Fibroblast of the aortic adventitia (primary cell): Measurements from ENCODE around the gene RHOXF1. TPM values are rescaled to one million over a fixed set of nuclear protein-coding genes. Genes with fewer than 3 reads are reported as not detected.
"Not testable (repeated sequence)": the region's sequence is repeated elsewhere in the genome, so short reads cannot be mapped to it uniquely, and the experiment has no call there.

ENCODE experiments used
- DNase-seq: peaks from one replicate; pipeline ENCODE4 v3.0.0-alpha.2; 2010; ENCODE audit warnings: low read depth
- H3K4me3 ChIP-seq: 2 replicates; pipeline ENCODE4 v1.5.1; 2011; ENCODE audit warnings: low read depth, mild to moderate bottlenecking, control low read depth, low read length, moderate library complexity
- total RNA-seq: library from RNA; depleted of rRNA; stranded (reverse); fragments of >200 nt; gene quantifications from 2 replicates; pipeline ENCODE4 v1.2.3, GENCODE V29; 2012; ENCODE audit warnings: low replicate concordance
- TF ChIP-seq, protein P1 (sequence below): IDR thresholded peaks from 2 replicates; pipeline ENCODE4 v1.5.1; 2011; ENCODE audit warnings: mild to moderate bottlenecking, low read length, control low read depth, inconsistent platforms; ENCODE audit not compliant: insufficient read depth

The RHOXF1 gene
- total RNA-seq, 1 donor: not detected

DNA sequence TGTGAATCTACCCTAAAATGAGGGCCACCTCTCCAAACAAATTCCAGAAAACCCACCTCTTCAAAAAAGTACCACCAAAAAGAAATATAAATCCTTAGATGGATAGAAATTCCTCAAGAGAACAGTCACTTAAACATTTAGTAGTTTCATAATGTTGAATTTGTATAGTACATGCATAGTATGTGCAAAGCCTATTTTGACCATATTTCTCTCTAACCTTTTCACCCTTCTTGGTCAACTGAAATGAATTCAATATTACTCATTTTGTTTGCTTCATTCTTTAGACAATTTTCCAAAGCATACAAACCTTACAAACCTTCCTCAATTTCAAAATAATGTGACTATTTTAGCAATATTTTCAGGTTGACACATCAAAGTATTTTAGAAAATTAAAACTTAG, 4.1 kb downstream of the RHOXF1 start:
- H3K4me3 ChIP-seq: no peak overlapping the region
- no peak for DNase-seq
- TF ChIP-seq, protein P1, sequence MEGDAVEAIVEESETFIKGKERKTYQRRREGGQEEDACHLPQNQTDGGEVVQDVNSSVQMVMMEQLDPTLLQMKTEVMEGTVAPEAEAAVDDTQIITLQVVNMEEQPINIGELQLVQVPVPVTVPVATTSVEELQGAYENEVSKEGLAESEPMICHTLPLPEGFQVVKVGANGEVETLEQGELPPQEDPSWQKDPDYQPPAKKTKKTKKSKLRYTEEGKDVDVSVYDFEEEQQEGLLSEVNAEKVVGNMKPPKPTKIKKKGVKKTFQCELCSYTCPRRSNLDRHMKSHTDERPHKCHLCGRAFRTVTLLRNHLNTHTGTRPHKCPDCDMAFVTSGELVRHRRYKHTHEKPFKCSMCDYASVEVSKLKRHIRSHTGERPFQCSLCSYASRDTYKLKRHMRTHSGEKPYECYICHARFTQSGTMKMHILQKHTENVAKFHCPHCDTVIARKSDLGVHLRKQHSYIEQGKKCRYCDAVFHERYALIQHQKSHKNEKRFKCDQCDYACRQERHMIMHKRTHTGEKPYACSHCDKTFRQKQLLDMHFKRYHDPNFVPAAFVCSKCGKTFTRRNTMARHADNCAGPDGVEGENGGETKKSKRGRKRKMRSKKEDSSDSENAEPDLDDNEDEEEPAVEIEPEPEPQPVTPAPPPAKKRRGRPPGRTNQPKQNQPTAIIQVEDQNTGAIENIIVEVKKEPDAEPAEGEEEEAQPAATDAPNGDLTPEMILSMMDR: no peak

DNA sequence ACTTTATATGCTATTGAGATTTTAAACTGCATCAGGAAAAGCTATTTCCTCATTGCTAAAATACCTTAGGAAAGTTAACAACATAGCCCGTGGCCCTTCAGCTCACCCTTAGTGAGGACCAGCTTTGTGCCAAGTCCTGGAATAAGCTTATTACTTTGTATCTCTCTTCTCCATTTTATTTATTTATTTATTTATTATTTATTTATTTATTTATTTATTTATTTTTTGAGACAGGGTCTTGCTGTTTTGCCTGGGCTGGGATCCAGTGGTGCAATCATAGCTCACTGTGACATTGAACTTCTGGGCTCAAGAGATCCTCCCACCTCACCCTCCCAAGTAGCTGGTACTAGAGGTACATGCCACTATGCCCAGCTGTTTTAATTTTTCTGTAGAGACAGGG, 6.3 kb downstream of the RHOXF1 start:
- TF ChIP-seq, protein P1: no peak
- DNase-seq: no peak
- H3K4me3 ChIP-seq: no peak overlapping the region

DNA sequence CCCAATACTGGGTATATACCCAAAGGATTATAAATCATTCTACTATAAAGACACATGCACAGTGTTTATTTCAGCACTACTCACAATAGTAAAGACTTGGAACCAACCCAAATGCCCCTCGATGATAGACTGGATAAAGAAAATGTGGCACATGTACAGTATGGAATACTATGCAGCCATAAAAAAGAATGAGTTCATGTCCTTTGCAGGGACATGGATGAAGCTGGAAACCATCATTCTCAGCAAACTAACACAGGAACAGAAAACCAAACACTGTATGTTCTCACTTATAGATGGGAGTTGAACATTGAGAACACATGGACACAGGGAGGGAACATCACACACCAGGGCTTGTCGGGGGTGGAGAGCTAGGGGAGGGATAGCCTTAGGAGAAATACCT, 11.0 kb downstream of the RHOXF1 start:
- not testable (repeated sequence) for H3K4me3 ChIP-seq, DNase-seq

DNA sequence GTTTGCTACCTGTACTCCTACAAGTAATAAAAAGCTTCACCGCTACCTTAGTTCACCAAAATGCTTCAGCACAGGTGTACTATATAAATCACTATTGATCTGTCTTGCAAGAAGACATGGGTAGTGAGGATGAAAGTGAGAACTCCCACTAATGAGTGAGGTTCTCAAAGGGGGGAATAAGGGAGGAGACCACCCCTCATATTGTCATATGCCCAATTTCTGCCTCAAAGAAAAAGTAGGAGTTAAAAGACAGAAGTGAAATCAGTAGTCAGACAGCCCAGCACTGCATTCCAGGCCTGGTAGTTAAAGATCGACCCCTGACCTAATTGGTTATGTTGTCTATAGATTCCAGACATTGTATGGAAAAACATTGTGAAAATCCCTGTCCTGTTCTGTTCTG, 14.7 kb downstream of the RHOXF1 start:
- not testable (repeated sequence) for H3K4me3 ChIP-seq, DNase-seq

DNA sequence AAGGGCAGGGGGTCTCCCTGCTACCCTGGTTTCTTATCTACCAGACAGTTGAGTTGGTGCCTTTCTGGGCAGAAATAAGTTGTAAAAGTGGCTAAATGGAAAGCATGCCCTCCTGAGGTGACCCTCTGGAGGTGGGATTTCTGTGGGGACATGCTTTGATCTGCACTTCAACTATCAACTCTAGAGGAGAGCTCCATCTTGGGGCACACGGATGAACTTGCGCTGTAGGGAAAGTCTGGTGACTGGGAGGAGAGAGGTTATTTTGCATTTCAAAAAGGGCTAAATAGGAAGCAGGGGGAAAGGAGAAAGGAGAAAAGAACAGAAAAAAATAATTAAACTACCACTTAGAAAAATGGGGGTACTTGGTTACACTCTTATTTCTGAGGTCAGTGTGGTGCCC, 25.5 kb downstream of the RHOXF1 start:
- TF ChIP-seq, protein P1: no peak
- H3K4me3 ChIP-seq: no peak overlapping the region
- no peak for DNase-seq

DNA sequence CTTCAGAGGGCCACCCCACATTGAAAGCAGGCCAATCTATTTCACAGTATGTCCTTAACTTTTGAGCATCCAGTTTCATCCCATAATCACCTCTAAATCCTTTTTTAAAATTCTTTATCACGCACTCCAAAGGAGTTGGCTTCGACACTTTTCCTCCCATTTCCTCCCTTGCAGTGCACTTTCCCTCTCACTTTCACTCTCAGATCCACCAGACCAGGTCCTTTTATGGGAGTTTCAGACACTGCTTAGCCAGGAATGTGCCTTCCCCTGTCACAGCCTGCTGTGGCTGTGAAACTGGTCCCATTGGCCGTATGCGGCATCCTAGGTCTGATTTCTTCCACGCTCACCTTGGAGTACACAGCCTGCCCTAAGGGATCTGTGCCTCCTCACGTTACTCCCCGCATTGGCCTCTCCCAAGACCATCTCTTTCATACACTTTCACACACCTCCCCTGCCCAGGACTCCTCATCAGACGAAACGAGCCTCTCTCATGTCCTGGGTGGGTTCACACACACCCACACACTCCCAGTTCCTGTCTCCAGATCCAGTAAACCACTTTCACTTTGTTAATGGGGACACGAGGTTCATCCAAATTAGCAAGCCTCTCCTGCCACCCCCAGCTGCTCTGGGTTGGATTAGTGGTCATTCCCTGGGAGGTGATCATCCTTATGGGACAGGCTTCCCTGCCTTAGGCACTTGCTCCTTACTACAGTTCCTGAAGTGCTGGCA, 28.3 kb downstream of the RHOXF1 start:
- DNase-seq: no peak
- peak overlapping the region; percentile 13 for H3K4me3 ChIP-seq
- TF ChIP-seq, protein P1: no peak

DNA sequence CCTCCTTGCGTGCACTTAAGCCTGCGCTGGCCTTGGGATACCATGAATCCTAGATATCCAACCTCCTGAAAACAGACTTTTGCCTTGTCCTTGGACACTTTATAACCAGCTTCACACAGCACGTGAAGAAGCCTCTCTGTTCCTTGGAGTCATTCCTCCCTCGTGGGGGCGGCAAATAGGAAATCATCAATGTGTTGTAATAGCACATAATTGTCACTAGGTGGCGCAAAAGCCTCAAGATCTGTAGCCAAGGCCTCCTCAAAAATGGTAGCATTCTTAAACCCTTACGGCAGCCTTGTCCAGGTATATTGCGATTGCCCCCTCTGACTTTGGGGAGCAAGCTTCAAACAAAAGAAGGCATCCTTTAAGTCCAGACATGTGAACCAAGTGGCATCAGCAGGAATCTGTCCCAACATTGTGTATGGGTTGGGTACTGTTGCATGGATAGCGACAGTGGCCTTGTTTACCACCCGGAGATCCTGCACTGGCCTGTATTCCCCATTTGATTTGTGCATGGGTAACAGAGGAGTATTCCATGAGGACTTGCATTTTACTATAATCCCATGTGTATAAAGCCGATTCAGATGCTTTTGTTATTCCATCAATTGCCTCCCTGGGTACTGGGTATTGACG, 30.0 kb downstream of the RHOXF1 start:
- not testable (repeated sequence) for DNase-seq, H3K4me3 ChIP-seq

DNA sequence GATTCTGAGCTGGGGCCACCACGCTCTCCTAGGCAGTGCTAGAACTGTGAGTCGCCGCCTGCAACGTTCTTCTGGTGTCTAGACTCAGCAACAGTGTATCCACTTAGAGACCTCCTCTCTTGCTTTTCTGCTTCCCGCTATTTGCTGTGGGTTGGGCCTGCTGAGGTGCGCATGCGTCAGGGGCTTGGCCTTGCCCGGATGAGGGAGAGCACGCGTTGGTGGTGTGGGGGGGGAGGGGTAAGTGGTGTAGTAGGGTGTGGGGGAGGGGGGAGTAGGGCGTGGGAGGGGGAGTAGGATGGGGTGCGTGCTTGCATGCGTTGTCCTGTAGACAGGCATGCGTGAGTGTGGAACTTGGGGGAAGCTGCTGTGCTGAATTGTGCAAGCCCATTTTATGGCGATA, 38.1 kb downstream of the RHOXF1 start, which contains the start of gene RHOXF2B:
TSS of gene RHOXF2B (minus strand) at position 101 of the 400 bp plus-strand sequence. CDS start 138 bp downstream, outside the sequence.
- H3K4me3 ChIP-seq, DNase-seq: not testable (repeated sequence)

DNA sequence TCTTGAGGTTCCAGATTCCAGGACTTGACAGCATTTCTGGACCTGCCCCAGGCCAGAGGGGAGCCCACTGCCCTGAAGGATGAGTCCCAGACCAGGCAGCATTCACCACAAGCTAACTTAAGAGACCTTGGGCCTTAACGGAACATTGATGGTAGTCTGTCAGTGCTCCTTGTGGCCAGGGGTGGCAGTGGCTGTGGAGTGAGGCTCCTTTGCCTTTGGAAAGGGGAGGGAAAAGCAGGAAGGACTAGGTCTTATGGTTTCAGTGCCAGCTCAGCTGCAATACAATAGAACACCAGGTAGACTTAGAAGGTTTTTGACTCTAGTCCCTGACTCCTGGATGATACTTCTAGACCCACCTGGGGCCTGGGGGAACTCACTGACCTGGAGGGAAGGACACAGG, 49.5 kb downstream of the RHOXF1 start:
- not testable (repeated sequence) for DNase-seq, H3K4me3 ChIP-seq

Other genes with a start within 250 kb of the RHOXF1 start
- 10.0 and 11.7 TPM in 2 replicates for gene RNF113A, start 244.2 kb downstream of the RHOXF1 start, total RNA-seq
- gene NDUFA1, start 244.1 kb downstream of the RHOXF1 start, total RNA-seq: 63.3 and 111 TPM in 2 replicates
- not detected in 2 replicates for gene AKAP14, start 220.0 kb downstream of the RHOXF1 start, total RNA-seq
- gene NKAP, start 172.2 kb downstream of the RHOXF1 start, total RNA-seq: 5.5 and 6.0 TPM in 2 replicates
- not detected in 2 replicates for gene RHOXF2B, start 38.2 kb downstream of the RHOXF1 start, total RNA-seq
- gene RHOXF2, start 42.7 kb upstream of the RHOXF1 start, total RNA-seq: not detected in 2 replicates
- 16.6 and 18.3 TPM in 2 replicates for gene ZBTB33, start 134.9 kb upstream of the RHOXF1 start, total RNA-seq
- not detected in 2 replicates for gene TMEM255A, start 195.5 kb upstream of the RHOXF1 start, total RNA-seq
- not detected in 2 replicates for gene ATP1B4, start 246.2 kb upstream of the RHOXF1 start, total RNA-seq